Type B pancreatic cell (in vitro differentiated cells): ENCODE data around the gene HIP1R. TPM values are rescaled to one million over a fixed set of nuclear protein-coding genes. Genes with fewer than 3 reads are reported as not detected.

Source experiments
- DNase-seq: peaks from one replicate; pipeline ENCODE4 v3.0.0; 2021; ENCODE audit warnings: mixed read lengths; ENCODE audit not compliant: unreplicated experiment; ENCODE audit errors: extremely low spot score
- H3K27ac Mint-ChIP-seq: 2 replicates; pipeline ENCODE4 v1.8.0; 2021; ENCODE audit warnings: mild to moderate bottlenecking, mixed read lengths
- H3K27me3 Mint-ChIP-seq: 2 replicates; pipeline ENCODE4 v1.8.0; 2021; ENCODE audit warnings: mixed read lengths
- H3K36me3 Mint-ChIP-seq: 2 replicates; pipeline ENCODE4 v1.8.0; 2021; ENCODE audit warnings: mixed read lengths
- H3K4me1 Mint-ChIP-seq: one replicate; pipeline ENCODE4 v1.8.0; 2021; ENCODE audit warnings: mixed read lengths; ENCODE audit not compliant: unreplicated experiment
- H3K4me3 Mint-ChIP-seq: 2 replicates; pipeline ENCODE4 v1.8.0; 2021; ENCODE audit warnings: mild to moderate bottlenecking, mixed read lengths
- H3K9me3 Mint-ChIP-seq: 2 replicates; pipeline ENCODE4 v1.8.0; 2021; ENCODE audit warnings: mixed read lengths
- total RNA-seq: library from RNA; stranded (reverse); gene quantifications from 2 replicates; pipeline ENCODE4 v1.2.1, GENCODE V29; 2021; ENCODE audit warnings: low replicate concordance
- TF ChIP-seq, protein P1 (sequence below): fragments of 200-600 bp; sonication (generic); conservative IDR thresholded peaks from 2 replicates; pipeline ENCODE4 v1.5.0; 2021; ENCODE audit warnings: antibody characterized with exemption, mild to moderate bottlenecking

The HIP1R gene
- total RNA-seq, 1 donor from 2014 or later: 45.5 TPM

DNA sequence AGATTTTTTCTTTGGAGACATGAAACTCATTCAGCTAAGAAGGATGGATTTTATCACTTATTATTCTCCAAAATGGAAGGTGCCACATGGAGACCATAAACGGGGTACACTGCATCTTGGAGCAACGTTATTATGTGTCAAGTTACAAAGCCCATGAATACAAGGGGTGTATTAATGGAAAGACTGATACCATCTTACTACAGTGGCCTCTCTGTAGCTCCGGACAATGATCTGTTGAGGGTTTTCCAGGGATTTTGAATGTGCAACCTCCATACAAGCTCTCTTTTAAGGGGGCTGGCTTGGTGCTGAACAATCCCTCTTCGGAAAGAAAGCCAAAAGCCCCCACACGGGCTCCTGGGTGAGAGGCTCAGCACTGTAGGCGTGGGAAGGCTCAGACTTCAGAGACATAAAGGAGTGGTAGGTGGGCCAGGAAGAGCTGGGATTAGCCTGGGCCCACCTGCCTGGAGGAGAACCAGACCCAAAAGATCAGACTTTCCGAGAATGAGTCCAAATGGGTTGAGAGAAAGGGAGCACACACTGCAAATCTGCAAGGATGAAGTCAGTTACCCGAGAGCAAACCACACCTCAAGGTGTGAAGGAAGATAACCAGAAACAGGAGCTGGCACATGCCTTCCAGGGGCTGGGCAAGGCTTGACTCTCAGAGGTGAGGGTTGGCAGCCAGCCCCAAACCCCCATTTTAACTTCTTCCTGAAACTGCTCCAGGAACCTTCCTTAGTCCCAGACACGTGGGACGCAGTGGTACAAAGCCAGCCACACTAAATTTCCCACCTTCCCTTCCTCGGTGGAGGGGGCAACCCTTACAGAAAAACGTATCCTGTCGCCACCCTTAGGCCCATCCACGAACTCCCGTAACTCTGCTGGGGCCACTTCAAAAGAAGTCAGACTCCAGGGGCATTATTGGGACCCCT lies 59.2 kb downstream of the HIP1R start:
- peaks cover 36% of the 10 kb centered on the region for H3K4me1 Mint-ChIP-seq
- H3K4me3 Mint-ChIP-seq: peak overlapping the region; percentile 96
- H3K27ac Mint-ChIP-seq: peak overlapping the region; percentile 99
- H3K27me3 Mint-ChIP-seq: peaks cover 6% of the 10 kb centered on the region
- TF ChIP-seq, protein P1, sequence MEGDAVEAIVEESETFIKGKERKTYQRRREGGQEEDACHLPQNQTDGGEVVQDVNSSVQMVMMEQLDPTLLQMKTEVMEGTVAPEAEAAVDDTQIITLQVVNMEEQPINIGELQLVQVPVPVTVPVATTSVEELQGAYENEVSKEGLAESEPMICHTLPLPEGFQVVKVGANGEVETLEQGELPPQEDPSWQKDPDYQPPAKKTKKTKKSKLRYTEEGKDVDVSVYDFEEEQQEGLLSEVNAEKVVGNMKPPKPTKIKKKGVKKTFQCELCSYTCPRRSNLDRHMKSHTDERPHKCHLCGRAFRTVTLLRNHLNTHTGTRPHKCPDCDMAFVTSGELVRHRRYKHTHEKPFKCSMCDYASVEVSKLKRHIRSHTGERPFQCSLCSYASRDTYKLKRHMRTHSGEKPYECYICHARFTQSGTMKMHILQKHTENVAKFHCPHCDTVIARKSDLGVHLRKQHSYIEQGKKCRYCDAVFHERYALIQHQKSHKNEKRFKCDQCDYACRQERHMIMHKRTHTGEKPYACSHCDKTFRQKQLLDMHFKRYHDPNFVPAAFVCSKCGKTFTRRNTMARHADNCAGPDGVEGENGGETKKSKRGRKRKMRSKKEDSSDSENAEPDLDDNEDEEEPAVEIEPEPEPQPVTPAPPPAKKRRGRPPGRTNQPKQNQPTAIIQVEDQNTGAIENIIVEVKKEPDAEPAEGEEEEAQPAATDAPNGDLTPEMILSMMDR: no peak
- H3K9me3 Mint-ChIP-seq: no peaks in the 10 kb centered on the region
- peaks cover 4% of the 10 kb centered on the region for H3K36me3 Mint-ChIP-seq
- DNase-seq: no peak

DNA sequence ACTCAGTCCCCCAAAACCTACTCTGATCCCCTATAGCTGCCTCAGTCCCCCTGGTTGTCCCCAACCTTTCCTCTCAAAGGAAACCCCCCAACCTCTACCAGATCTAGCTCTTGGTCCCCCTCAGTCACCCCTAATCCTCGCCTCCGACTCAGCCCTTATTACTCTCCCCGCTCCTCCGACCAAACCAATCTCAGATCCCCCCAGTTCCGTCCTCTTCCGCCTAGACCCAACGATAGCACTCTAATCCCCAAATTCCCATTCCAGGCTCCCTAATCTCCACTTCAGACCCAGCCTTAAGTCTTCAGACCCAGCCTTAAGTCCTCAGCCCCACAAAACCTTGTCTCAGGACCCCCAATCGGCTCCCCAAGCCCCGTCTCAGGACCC lies 60.1 kb downstream of the HIP1R start:
- H3K4me1 Mint-ChIP-seq: peaks cover 36% of the 10 kb centered on the region
- peaks cover 6% of the 10 kb centered on the region for H3K27me3 Mint-ChIP-seq
- H3K4me3 Mint-ChIP-seq: peak overlapping the region; percentile 96
- no peaks in the 10 kb centered on the region for H3K9me3 Mint-ChIP-seq
- DNase-seq: no peak
- peak overlapping the region; percentile 99 for H3K27ac Mint-ChIP-seq
- TF ChIP-seq, protein P1: no peak
- H3K36me3 Mint-ChIP-seq: peaks cover 4% of the 10 kb centered on the region

DNA sequence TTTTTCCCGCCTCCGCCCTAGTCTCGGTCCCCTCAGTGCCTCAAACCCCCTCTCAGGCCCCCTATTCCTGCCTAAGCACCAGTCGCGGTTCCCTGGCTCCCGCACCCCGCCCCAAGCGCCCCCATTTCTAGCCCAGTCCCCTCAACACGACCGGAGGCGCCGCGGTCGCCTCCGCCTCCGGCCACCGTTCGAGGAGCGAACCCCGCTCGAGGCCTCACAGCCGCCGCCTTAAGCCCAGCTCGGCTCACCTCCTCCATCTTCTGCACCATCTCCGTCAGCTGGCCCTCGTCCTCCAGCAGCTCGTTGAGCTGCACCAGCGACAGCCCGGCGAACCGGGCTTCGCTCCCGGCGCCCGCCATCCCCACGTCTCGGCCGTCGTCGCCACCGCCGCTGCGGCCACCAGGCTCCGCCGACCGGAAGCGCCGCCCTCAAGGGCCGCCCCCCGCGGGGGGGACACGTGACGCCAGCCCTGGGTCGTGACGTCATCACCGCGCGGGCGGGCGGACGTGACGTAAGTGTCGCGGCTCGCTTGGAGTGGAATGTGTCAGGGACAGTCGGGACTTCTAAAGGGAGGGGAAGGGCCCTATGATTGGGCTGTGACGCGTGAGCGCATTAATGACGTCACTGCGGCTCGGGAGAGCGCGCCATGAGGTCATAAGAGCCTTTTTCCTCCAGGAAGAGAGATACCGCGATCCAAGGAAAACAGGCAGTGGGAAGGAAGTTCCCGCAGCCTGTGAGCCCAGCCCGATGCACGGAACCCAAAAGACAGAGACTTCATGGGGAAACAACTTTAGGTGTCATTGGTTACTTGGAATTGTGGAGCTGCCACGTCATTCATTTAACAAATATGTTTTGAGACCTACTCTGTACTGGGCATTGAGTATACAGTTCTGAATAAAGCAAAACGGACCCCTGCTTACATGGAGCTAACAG lies 60.7 kb downstream of the HIP1R start, which contains the start of gene VPS37B:
Gene VPS37B, minus strand, starts transcription at position 421 of the 933 bp plus-strand sequence. Its CDS starts 62 bp downstream, at position 359.
- H3K27me3 Mint-ChIP-seq: peaks cover 6% of the 10 kb centered on the region
- peak within 1 kb of the TSS; percentile 96 for H3K4me3 Mint-ChIP-seq
- TF ChIP-seq, protein P1: no peak
- H3K27ac Mint-ChIP-seq: peak within 1 kb of the TSS; percentile 99
- peaks cover 32% of the 10 kb centered on the region for H3K4me1 Mint-ChIP-seq
- DNase-seq: peak; percentile 90
- peaks cover 4% of the 10 kb centered on the region for H3K36me3 Mint-ChIP-seq
- H3K9me3 Mint-ChIP-seq: no peaks in the 10 kb centered on the region

DNA sequence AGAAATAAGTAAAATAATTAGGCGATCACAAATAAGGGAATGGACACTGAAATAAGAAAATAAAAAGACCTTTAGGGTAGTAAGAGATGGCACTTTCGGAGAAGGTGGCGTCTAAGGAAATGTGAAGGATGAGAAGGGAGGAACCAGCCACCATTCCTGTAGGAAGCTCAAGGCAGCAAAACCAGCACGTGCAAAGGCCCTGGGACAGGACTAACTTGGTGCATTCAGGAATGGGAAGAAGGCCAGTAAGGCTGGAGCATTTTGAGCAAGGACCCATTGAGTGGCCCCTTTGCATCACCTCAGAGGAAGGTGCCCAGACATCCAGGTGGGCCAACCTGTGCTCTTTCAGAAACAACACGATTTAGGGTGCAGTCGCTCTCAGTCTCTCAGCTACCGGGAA lies 61.4 kb downstream of the HIP1R start:
- Mint-ChIP-seq H3K4me3 (peak overlapping the region; percentile 96), H3K4me1 (peaks cover 29% of the 10 kb centered on the region), H3K9me3 (no peaks in the 10 kb centered on the region), H3K27ac (peak overlapping the region; percentile 99), H3K27me3 (peaks cover 6% of the 10 kb centered on the region), H3K36me3 (peaks cover 4% of the 10 kb centered on the region)
- DNase-seq: no peak
- TF ChIP-seq, protein P1: no peak

DNA sequence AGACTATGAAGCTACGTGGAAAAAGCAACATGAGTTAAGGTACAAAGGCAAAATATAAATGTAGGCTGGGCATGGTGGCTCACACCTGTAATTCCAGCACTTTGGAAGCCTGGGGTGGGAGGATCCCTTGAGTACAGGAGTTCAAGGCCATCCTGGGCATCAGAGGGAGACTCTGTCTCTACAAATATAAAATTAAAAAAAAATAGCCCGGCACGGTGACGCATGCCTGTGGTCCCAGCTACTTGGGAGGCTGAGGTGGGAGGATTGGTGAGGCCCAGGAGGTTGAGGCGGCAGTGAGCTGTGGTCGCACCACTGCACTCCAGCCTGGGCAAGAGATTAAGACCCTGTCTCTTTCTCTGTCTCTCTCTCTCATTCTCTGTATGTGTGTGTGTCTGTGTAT lies 64.6 kb downstream of the HIP1R start:
- H3K9me3 Mint-ChIP-seq: no peaks in the 10 kb centered on the region
- no peak for DNase-seq
- no peaks in the 10 kb centered on the region for H3K36me3 Mint-ChIP-seq
- peak overlapping the region; percentile 29 for H3K27ac Mint-ChIP-seq
- peaks cover 10% of the 10 kb centered on the region for H3K4me1 Mint-ChIP-seq
- peaks cover 14% of the 10 kb centered on the region for H3K27me3 Mint-ChIP-seq
- TF ChIP-seq, protein P1: no peak
- no peak overlapping the region for H3K4me3 Mint-ChIP-seq
